GM19023 (cell line): ENCODE data around the gene CHCT1.

Experiments used
- ATAC-seq: cut with Tn5 transposase; IDR thresholded peaks from one replicate; pipeline ENCODE4 v1.9.1; 2021; ENCODE audit warnings: mild to moderate bottlenecking, moderate library complexity; ENCODE audit not compliant: unreplicated experiment

The CHCT1 gene

GRCh38 chr17:60439501-60439900, 17.2 kb downstream of the CHCT1 start:
- no peak for ATAC-seq

GRCh38 chr17:60442271-60443173, 20.2 kb downstream of the CHCT1 start:
- ATAC-seq = no peak

GRCh38 chr17:60443713-60444112, 21.4 kb downstream of the CHCT1 start:
- no peak for ATAC-seq

- ATAC-seq = no peak
Observed at GRCh38 chr17:60445144-60445543, 22.9 kb downstream of the CHCT1 start.

- ATAC-seq = no peak
Observed at GRCh38 chr17:60447375-60447774, 25.1 kb downstream of the CHCT1 start.

GRCh38 chr17:60451071-60451470, 28.8 kb downstream of the CHCT1 start:
- no peak for ATAC-seq

- no peak for ATAC-seq
Observed at GRCh38 chr17:60451965-60452364, 29.7 kb downstream of the CHCT1 start.

GRCh38 chr17:60455378-60455777, 33.1 kb downstream of the CHCT1 start:
- ATAC-seq = no peak

- ATAC-seq = no peak
Observed at GRCh38 chr17:60457148-60457547, 34.9 kb downstream of the CHCT1 start.

- no peak for ATAC-seq
Observed at GRCh38 chr17:60461584-60461983, 39.3 kb downstream of the CHCT1 start.

- ATAC-seq = no peak
Observed at GRCh38 chr17:60463157-60463835, 41.0 kb downstream of the CHCT1 start.

GRCh38 chr17:60464343-60464742, 42.1 kb downstream of the CHCT1 start:
- ATAC-seq = no peak

GRCh38 chr17:60468371-60468770, 46.1 kb downstream of the CHCT1 start:
- no peak for ATAC-seq

- no peak for ATAC-seq
Observed at GRCh38 chr17:60471451-60471850, 49.2 kb downstream of the CHCT1 start.

GRCh38 chr17:60472449-60472848, 50.2 kb downstream of the CHCT1 start:
- ATAC-seq = no peak

- no peak for ATAC-seq
Observed at GRCh38 chr17:60473788-60474187, 51.5 kb downstream of the CHCT1 start.
